HS-27A (cell line): ENCODE data around the gene P2RY13.

Source experiments
- DNase-seq: peaks from one replicate; pipeline ENCODE4 v3.0.0-alpha.2; 2012; ENCODE audit warnings: low read depth, missing footprints

P2RY13 gene

DNA sequence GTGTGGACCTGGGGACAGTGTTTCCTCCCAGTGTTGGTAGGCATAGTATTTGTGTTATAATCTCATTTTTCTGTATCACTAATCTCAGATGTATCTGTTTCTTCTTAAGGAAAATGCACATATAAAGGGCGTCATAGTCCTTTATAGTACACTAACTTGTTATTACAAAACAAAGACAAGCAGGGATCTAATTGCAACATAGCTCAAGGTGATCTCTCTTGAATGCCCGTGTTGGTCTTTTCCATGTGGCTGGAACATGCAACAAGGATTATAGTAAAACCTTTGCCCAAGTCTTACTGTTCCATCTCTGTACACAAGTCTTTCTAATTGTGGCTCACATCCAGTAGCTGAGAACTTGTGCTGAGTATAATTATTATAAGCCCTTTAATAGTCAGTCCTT is 9.2 kb downstream of the P2RY13 start:
- no peak for DNase-seq

DNA sequence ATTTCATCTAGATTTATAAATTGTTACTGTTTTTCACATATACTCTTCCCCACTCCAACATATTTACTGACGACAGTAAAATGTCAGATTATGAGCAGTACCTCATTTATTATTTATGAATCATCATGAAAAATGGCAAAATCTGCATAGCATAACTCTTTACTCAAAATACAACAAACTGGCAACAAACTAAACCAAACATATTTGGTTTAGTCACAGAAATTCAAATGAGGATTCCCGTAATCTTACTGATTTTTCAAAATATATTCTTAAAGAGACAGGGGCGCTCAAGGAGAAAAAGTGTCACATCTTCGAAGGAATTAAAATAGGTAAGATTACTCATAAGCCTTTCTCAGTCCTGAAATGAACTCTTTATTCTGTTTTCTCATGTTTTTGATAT is 9.7 kb downstream of the P2RY13 start:
- no peak for DNase-seq

DNA sequence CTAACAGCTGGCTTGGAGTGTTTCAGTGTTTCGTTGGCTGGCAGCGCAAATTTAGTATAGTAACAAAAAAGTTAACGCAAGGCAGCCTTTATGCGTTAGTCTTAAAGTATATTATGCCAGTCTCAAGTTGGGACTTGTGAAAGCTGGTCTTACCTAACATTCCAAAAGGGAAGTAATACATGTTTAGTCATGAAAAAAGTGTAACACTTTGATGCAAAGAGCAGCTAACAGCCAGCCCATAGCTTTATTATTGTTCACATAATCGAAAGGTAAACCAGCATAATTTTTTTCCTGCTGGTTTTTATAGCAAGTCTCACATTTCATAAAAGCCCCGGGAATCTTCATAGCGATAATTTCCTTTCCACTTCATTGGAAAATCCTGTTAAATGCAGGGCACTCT is 10.4 kb downstream of the P2RY13 start:
- no peak for DNase-seq

DNA sequence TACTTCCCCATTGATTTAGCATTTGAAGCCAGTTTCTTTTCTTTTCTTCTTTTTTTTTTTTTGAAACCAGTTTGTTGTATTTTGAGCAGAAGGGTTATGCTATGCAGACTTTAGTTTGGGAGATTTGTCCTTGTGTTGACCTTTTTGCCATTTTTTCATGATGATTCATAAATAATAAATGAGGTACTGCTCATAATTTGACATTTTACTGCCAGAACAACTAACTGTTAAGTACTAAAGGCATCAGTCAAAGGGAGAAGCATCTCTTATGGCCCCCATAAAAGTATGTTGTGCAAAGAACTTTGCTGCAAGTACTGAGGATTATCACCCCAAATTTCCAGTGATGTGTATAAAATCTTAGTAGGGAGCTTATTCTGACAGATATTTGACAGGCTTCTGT is 11.0 kb downstream of the P2RY13 start:
- no peak for DNase-seq

DNA sequence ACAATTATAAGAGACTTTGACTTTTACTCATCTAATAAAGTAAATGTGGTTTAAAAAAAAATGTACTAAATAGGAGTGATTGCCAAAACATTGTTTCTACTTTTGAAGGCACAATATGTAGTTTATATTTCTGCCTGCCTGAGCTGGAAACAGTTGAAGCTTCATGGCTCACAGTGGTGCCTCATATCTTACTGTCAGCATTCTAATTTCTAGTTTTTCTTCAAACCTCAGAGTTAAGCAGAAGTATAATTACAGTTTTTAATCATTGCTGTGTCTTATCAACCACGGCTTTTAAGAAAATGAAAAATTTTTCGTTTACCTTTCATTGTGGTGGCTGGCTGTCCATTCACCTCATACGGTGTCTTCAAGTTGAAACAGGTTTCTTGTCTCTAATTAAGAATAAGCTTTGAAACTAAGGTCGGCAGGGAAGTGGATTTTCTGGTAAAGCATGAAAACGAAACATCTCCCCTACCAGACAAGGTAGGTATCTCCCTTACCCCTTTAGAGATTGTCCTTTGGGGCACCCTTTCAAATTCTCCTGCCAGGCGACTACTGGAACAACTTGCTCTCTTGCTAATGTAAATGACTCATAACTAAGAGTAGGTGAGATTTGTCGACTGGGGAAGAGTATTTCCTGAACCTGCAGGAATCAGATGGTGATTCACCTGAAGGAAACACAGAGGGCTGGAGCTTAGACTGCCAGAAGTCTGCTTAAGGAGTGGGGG is 12.9 kb downstream of the P2RY13 start, which contains the start of gene GPR87:
Gene GPR87, minus strand, starts transcription at position 554 of the 725 bp plus-strand sequence. CDS start 16,720 bp downstream, outside the sequence.
- no peak for DNase-seq

DNA sequence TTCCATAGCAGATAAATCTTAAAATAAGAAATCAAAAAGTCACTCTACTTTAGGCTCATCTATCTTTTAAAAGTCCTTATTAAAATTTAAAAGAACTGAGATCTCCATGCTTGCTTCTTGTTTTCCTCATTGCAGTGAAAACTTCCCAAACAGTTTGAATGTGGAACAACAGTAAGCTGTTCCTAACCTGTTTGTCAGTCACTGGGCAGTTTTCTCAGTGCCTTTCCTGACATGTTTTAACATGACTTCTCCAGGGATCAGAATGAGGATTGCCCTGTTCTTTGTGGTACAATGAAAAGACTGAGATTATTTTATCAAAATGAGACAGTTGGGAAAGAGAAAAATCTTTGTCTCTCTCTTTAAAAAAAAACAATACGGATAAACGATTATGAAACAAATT is 13.5 kb downstream of the P2RY13 start:
- no peak for DNase-seq

DNA sequence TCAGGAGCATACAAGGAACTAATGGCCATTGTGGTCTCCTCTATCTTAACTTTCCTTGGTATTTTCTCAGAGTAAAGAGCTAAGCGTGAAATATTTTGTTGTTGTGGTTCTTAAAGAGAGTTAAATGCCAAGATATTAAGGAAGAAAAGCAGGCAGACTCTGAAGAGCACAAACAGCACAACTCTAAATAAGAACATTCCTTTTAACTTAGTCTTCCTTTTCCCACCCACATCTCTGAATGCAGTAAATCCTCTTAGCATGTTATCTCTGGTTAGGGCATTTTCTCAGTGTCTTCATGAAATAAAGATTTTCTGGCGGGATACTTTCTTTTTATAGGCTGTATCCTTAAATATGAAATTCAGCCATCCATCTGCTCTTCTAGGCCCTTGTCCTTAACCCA is 14.2 kb downstream of the P2RY13 start:
- DNase-seq = no peak

DNA sequence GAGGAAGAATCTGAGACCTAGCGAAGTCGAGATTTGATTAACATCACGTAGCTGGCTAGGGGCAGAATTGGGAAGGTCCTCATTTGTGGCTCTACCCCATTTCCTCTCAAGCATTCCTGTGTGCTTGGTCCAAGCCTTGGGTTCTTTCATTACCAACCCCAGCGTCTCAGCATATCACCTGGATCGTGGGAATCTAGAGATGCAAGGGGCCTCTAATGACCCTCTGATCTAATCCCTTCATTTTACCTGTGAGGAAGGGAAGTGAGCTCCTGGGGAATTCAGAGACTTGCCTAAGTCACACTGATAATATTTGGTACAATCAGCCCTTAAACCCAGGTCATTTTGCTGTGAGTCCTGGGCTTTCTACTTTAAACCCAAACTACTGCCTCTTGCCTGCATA is 14.8 kb downstream of the P2RY13 start:
- no peak for DNase-seq

DNA sequence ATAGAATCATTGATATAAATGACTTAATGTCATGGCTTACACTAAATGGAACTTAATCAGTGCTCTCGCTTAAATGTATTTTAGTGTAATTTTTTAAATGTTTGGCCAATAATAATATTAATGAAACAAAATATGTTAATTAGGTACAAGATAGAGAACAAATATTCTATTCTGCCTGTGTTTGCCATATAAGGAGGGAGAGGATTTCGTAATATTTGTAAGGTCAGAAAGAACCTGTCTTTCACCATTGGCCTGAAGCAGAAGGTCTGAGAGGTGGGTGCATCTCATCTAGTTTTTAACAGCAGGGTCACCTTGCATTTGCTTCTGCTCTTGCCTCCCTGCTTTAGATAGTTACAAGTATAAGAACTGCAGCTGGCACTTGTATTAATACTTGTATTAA is 15.2 kb downstream of the P2RY13 start:
- no peak for DNase-seq

DNA sequence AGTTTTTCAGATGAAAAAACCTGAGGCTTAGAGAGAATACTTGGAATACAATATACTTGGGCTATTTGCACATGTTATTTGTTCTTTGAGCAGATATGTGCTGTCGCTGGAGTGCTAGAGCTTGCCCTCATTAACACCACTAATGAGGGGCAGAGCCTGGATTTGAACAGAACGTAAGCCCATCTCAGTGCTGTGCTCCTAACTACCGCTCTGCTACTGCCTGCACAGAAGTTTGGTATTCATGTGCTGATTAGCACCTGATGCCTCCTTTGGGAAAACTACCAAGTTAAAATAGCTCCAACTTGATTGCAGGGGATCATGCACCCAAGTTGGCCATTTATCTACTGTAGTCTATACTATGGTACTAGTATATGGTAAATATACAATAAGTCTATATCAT is 16.4 kb downstream of the P2RY13 start:
- no peak for DNase-seq

DNA sequence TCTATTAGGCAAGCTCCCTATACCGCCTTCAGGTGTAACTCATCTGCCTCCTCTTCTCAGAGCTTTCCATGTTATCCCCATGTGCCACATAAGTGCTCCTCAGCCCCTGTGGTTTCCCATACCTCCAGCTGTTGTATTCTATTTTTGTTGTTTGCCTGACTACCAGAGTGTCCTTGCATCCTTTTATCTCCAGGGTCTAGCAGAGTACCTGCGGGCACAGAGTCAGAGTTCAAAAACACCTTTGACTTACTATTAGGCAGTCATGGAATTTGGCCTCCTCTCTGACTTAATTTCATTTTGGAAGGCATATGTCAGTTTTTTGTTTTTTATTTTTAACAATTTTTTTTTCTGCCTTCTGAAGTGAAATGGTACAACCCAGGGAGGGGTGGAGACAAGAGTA is 19.8 kb downstream of the P2RY13 start:
- DNase-seq = no peak

DNA sequence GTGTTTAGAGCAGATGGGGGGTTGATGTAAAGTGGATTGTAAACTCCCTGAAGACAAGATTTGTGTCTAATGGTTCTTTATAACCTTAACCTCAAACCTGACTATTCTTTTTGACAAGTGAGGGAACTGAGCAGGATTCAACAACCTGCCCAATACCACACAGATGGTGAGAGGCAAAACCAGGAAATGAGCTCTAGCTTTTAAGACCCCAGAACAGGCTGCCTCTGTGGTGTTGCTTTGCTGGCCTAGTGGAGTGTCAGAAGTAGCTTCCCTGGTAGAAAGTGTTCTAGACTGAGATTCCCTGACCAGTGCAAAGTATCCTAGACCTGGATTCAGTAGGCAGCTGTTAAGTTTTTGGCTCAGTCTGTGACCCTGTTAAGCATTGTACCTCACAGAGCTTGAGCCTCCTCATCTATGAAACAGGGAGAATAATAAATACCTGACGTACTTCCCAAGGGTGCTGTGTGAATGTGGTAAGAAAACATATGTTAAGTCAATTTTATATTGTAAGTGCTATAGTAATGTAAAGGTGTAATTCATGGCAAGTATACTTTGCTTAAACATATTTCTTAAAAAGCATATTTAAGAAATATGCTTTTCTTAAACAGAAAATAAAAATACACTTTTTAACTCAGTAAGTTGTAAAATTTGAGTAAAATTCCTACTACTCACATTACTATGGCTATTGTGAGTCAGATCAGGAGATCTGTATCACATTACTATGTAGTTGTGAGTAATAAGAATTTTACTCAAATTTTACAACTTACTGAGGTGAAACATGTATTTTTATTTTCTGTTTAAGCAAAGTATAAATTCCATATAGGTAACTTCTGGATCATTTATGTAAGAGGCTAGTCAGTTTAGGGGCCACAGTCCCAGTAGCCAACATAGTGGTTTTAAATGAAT is 21.5 kb downstream of the P2RY13 start:
- DNase-seq = no peak

DNA sequence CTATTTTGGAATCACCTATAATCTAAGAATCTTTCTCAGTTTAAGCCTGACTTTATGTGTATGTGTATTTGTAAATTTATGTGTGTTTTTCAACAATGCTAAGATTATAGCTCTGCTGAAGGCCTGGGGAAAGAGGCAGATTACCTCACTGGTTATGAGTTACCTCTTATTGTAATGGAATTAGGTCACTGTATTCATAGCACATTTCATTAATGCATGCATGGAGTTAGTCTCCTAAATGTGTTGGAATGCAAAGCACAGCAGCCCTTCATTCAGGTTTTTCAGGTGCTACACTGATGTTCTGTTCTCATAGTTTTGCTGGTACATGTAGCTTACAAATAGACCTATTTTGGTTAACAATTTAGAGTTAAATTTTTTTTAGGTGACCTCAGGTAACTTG is 22.2 kb downstream of the P2RY13 start:
- DNase-seq = no peak

DNA sequence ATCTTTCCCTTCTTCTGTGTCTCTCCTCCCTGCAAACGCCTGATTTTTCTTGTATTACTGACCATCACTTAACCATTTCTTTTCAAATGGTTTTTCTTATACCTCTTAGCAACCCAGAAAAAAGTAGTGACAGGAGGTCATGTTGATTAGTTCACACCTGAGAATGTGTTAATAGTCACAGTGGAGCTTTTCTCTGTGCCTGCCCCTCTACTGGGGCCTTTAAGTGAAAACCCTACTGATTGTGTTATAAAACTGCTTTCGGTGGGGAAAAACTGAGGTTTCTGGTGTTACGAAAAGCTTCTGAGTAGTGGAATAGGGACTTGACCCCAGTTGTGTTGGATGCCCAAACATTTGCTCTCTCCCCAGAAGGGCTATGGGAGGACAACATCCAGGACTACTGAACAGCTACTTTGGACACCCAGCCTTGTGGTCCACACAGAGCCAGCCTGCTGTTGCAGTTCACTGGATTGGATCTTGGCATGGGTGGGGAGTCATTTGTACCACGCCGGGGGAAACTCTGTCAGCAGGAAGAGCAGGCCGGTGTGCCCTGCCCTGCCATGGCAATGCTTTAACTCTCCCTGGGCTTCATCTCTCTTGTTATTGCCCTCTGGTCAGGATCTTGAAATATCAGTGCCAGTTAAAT is 23.1 kb downstream of the P2RY13 start:
- DNase-seq = no peak

DNA sequence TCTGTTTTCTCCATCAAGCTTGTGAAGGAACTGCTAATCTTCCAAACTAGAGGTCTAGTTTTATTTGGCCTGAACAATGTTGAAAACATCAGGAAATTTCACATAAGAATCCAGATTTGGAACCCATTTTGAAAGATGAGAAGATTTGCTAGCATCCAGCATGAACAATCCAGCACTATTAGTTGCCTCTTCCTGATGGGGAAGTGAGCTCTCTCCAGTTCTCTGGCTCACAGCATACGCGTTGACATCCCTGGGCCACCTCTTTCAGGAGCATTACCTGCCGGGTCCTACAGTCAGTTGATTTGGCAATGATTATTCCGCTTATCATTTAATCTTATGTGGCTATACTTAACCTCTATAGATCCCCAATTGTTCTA is 23.6 kb downstream of the P2RY13 start:
- no peak for DNase-seq

DNA sequence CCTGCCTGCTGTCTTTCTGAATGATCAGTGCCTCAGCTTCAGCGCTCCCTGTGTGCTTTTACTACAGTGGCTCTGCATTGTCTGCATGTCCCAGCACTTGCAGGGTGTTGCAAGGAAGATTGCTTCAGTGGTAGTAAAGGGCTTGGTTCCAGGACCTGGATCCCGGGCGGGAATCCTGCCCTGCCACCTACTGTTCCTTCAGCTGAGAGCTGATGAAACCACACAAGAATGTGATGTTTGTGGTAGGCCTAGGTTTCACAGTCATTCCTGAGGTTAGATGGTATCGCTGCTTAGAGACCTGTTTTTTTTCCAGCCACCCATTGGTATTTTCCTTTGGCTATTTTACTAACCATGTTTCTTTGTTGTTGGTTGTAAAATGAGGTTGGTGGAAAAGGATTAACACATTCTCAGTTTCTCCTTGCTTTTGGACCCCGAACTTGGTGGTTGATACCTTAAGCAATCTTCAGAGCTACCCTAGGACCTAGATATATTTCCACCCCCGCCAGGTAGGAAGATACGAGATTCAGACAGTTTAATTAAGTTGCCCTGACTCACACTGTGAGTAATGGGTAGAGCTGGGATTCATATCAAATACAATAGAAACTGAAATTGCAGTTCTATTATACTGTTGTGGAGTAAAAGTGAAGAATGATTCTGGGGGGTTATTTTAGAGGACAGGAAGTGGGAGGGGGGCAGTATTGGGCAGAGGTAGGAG is 24.1 kb downstream of the P2RY13 start:
- DNase-seq = peak; percentile 75

DNA sequence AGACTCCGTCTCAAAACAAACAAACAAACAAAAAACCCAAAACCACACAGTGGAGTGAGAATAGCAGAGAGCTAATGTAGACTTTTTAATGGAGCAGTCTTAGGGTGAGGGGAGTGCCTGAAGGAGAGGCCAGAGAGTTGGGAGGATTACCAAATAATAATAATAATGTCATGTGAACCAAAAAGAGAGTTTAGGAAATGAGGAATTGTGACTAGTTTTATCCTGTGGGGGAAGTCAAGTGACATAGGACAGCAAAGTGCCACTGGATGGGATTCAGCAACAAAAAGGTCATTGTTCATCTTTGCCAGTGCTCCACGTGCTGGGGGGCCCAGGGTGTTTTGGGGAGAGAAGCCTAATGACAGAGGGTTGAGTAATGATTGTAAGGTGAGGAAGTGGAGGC is 25.6 kb downstream of the P2RY13 start:
- no peak for DNase-seq

DNA sequence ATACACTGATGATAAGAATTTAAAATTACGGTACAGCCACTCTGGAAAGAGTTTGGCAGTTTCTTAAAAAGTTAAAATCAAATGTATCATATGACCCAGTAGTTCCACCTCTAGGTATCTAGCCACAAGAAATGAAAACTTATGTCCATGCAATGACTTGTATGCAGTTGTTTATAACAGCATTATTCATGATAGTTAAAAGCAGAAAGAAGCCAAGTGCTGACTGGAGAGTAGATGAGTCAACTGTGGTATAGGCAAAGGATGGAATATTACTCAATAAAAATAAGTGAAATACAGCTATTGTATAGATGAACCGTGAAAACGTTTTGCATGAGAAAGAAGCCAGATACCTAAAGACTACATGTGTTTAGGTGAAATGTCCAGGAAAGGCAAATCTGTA is 27.6 kb downstream of the P2RY13 start:
- no peak for DNase-seq

DNA sequence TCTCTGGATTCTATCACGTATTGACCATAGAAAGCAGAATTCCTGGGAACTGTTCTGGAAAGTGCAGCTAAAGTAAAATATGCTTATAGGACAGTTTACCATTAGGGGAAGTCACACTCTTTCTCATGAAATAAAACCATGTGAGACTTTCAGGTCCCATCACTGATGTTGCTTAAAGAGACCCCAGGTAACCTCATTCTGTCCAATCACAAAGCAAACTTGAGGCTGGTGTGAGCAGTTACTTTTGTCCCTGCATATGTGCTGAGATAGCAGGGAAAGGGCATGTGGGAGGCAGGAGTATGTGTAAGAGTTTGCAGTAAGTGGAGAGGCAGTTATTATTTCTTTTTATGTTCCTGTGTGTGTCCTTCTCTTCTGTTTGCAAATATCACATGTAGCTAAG is 28.8 kb downstream of the P2RY13 start:
- no peak for DNase-seq

DNA sequence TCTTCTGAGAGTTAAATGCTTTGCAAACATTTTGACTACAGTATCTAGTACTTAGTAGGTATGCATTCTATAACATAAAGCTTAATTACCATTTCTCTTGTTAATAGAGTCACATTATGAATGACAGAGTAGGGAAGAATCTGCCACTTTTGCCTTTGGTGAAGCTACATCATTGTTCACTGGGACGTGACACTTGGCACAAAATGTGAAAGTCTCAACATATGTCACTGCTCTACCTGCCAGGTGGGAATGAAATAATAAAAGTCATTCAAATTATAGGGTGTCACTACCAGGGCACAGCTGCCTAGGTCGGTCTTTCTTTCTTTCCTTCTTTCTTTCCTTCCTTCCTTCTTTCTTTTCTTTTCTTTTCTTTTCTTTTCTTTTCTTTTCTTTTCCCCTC is 30.3 kb downstream of the P2RY13 start:
- no peak for DNase-seq

DNA sequence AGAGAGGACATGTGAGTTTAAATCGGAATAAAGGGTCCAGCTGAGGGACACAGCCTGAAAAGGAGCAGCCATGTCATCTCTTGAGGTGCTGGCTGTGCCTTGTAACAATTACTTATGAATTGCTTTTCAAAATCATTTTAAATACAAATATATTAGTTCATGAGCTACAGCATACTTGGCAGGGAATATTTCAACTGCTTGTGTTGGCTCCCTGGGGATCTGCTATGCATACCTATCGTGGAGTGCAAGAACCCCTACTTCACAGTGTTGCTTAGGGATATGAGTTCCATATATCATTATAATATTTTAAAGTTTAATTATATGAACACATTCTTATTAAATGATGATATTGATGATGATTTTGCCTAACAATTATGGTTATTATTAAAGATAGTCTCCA is 31.9 kb downstream of the P2RY13 start:
- DNase-seq = no peak

DNA sequence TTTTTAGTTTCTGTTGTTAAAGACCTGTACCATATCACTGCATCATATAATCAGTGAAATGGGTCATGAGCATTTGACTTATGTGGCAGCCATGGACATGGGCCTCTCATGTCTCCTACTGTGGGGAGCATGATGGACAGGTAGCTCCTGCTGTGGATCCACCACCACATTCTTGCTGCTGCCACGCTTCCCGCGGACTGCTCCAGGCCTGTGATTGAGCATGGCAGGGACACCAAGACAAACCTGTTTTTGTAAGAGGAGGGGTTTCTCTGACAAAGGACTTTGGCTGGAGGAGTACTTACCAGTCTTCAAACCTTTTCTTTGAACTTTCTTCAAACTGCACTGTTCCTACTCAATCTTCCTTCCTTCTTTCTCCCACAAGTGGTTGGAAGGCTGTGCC is 33.1 kb downstream of the P2RY13 start:
- no peak for DNase-seq
